RWPE1 (cell line): Measurements from ENCODE around the gene SNRPA1.

Experiments
- CTCF ChIA-PET: fragments of 350-600 bp; sonication (Branson Sonifier 250); formaldehyde crosslinking; extraction: SDS; loops from one replicate; lab custom pipeline; 2021; lab: Yijun Ruan, JAX
- POLR2A ChIA-PET: fragments of 400-600 bp; formaldehyde crosslinking; extraction: SDS; loops from one replicate; lab custom pipeline; 2020; ENCODE audit warnings: antibody characterized with exemption; ENCODE audit not compliant: low non-redundant PET; lab: Yijun Ruan, JAX
- DNase-seq: peaks from one replicate; pipeline ENCODE4 v3.0.0; 2012; ENCODE audit warnings: low spot score
- H3K27ac ChIP-seq: fragments of 450-650 bp; 2 replicates; pipeline ENCODE4 v1.5.1; 2017
- CTCF ChIP-seq: fragments of 450-650 bp; conservative IDR thresholded peaks from 2 replicates; pipeline ENCODE4 v1.5.1; 2017; ENCODE audit warnings: low read depth, mild to moderate bottlenecking

SNRPA1 gene

GRCh38 chr15:101286471-101287114, 8.5 kb downstream of the SNRPA1 start:
- H3K27ac ChIP-seq = no peak overlapping the region
- TF ChIP-seq CTCF = no peak
- ChIA-PET CTCF (no interaction called here), POLR2A (no interaction called here)
- DNase-seq = no peak

GRCh38 chr15:101283931-101284330, 11.1 kb downstream of the SNRPA1 start:
- no peak overlapping the region for H3K27ac ChIP-seq
- TF ChIP-seq CTCF = no peak
- CTCF ChIA-PET = interaction anchor here (0.6 kb wide), 1 partner anchor 10 kb away, joined by 4 read pairs; no protein-coding TSS in a partner anchor
- POLR2A ChIA-PET = interaction anchor here (0.6 kb wide), 1 partner anchor 9 kb away, joined by 3 read pairs; no protein-coding TSS in a partner anchor
- no peak for DNase-seq

- no peak for TF ChIP-seq CTCF
- no peak overlapping the region for H3K27ac ChIP-seq
- POLR2A ChIA-PET = no interaction called here
- DNase-seq = no peak
- CTCF ChIA-PET = interaction anchor here (0.7 kb wide), 1 partner anchor 194 kb away, joined by 3 read pairs; no protein-coding TSS in a partner anchor
These were observed 15.0 kb downstream of the SNRPA1 start for GRCh38 chr15:101280007-101280406.

- ChIA-PET CTCF (interaction anchor here (1.2 kb wide), 1 partner anchor 11 kb away, joined by 7 read pairs; no protein-coding TSS in a partner anchor), POLR2A (no interaction called here)
- TF ChIP-seq CTCF = no peak
- no peak for DNase-seq
- peak overlapping the region; percentile 88 for H3K27ac ChIP-seq
These were observed 17.0 kb downstream of the SNRPA1 start for GRCh38 chr15:101277943-101278564.

- peak within 1 kb of the TSS; percentile 88 for H3K27ac ChIP-seq
- TF ChIP-seq CTCF = no peak
- DNase-seq = peak; percentile 89
- ChIA-PET POLR2A (no interaction called here), CTCF (no interaction called here)
These were observed 17.8 kb downstream of the SNRPA1 start, which contains the start of gene SELENOS for GRCh38 chr15:101277038-101277822. Gene SELENOS (minus strand): TSS chr15:101277485. CDS start chr15:101277417, 68 bp downstream.

GRCh38 chr15:101276501-101277037, 18.5 kb downstream of the SNRPA1 start:
- H3K27ac ChIP-seq = peak overlapping the region; percentile 88
- DNase-seq = no peak
- ChIA-PET POLR2A (no interaction called here), CTCF (interaction anchor here (0.6 to 0.7 kb wide), 2 partner anchors 10 to 191 kb away, joined by 3 to 4 read pairs; no protein-coding TSS in a partner anchor)
- no peak; the same call in 1 of the 2 replicates for TF ChIP-seq CTCF
